GM18870 (cell line): Measurements from ENCODE around the gene STXBP4.

Experiments
- ATAC-seq: cut with Tn5 transposase; IDR thresholded peaks from one replicate; pipeline ENCODE4 v1.9.1; 2021; ENCODE audit warnings: moderate library complexity; ENCODE audit not compliant: unreplicated experiment

Gene STXBP4

GRCh38 chr17:54969658-54970572 lies 1.4 kb downstream of the STXBP4 start:
- ATAC-seq: no peak

GRCh38 chr17:54971147-54971546 lies 2.6 kb downstream of the STXBP4 start:
- no peak for ATAC-seq

- no peak for ATAC-seq
Measured at GRCh38 chr17:54971901-54972300, 3.3 kb downstream of the STXBP4 start.

GRCh38 chr17:54972406-54973138 lies 4.0 kb downstream of the STXBP4 start:
- ATAC-seq: no peak

GRCh38 chr17:54974759-54975158 lies 6.2 kb downstream of the STXBP4 start:
- no peak for ATAC-seq

GRCh38 chr17:54976316-54976715 lies 7.8 kb downstream of the STXBP4 start:
- ATAC-seq: no peak

- no peak for ATAC-seq
Measured at GRCh38 chr17:54977744-54978143, 9.2 kb downstream of the STXBP4 start.

- no peak for ATAC-seq
Measured at GRCh38 chr17:54979657-54980056, 11.1 kb downstream of the STXBP4 start.

GRCh38 chr17:54980375-54980774 lies 11.8 kb downstream of the STXBP4 start:
- no peak for ATAC-seq

- no peak for ATAC-seq
Measured at GRCh38 chr17:54982399-54982798, 13.8 kb downstream of the STXBP4 start.

- ATAC-seq: no peak
Measured at GRCh38 chr17:54983260-54983659, 14.7 kb downstream of the STXBP4 start.

GRCh38 chr17:54985476-54985875 lies 16.9 kb downstream of the STXBP4 start:
- no peak for ATAC-seq

- ATAC-seq: no peak
Measured at GRCh38 chr17:54990118-54990517, 21.6 kb downstream of the STXBP4 start.

- ATAC-seq: no peak
Measured at GRCh38 chr17:54991567-54991966, 23.0 kb downstream of the STXBP4 start.

GRCh38 chr17:54992797-54993639 lies 24.5 kb downstream of the STXBP4 start:
- peak; percentile 52 for ATAC-seq

GRCh38 chr17:54996441-54996840 lies 27.9 kb downstream of the STXBP4 start:
- ATAC-seq: no peak

GRCh38 chr17:55002458-55002857 lies 33.9 kb downstream of the STXBP4 start:
- ATAC-seq: no peak

GRCh38 chr17:55004484-55004883 lies 35.9 kb downstream of the STXBP4 start:
- no peak for ATAC-seq

- peak; percentile 68 for ATAC-seq
Measured at GRCh38 chr17:55005520-55005919, 37.0 kb downstream of the STXBP4 start.

GRCh38 chr17:55023626-55024025 lies 55.1 kb downstream of the STXBP4 start:
- no peak for ATAC-seq

- ATAC-seq: peak; percentile 99
Measured at GRCh38 chr17:55037828-55038227, 69.3 kb downstream of the STXBP4 start.
